ENCODE data around the gene HOXB1.
A peak's percentile ranks its signal among the peaks of the same experiment; 100 is the strongest.
"Not testable (repeated sequence)": the region's sequence is repeated elsewhere in the genome, so short reads cannot be mapped to it uniquely, and the experiment has no call there.

Gene HOXB1

DNA sequence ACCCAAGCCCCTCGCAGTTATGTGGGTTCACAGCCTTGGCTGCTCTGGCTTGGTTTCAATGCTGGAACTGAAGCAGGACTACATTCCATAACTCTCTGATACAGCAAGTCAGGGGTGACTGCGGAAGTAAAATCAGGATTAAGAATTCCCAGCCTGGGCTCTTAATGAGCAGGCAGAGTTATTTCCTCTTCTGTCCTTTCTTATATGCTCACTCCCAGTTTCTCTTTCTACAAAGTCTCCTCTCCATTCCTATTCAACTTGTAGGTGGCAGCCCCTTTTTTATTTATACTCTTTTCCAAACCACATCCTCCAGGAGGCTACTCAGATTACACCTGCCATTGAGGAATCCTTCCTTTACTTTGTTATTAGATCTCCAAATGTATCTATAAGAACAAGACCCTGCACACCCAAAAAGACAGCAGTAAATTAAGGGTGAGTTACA lies 40.3 kb downstream of the HOXB1 start:
- DNase-seq: no peak

- DNase-seq: no peak
These were observed 41.0 kb downstream of the HOXB1 start for GRCh38 chr17:48489781-48490180.

DNA sequence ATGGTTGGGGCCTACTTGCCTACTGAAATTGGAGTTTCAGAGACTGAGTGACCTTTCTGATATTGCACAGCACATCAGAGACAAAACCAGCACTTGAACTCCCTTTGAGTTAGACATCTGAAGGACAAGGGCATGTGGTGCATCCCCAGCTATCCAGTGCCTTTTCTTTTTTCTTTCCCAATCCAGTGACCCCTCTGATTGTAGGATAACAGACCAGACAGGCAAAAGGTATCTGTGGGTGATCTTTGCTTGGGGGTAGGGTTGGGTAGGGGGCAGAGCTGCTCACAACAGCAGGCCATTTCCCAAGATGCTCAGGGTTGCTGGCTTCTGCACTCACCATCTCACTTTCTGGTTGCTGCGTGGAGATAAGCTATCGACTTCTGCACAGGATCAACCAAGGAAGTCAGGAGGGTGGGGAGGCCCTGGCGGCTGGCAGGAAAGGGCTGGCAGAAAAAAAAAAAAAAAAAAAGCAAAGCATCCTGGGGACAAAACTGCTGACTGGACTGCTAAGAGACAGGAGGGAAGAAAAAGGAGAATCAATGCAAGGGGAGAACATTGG lies 42.2 kb downstream of the HOXB1 start:
- DNase-seq: no peak

DNA sequence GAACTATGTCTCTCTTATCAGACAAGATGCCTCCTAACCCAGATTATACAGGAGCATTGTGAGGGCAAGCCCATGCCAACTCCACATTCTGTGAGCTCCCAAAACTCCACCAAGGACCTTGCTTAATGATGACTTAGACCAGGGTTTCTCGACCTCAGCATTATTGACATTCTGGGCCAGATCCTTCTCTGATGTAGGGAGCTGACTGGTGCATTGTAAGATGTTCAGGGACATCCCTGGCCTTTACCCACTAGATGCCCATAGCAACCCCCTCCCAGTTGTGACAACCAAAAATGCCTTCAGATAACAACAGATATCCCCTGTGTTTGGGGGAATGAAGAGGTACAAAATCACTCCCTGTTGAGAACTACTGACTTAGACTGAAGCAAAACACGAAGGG lies 43.6 kb downstream of the HOXB1 start:
- no peak for DNase-seq

GRCh38 chr17:48486557-48486956 lies 44.3 kb downstream of the HOXB1 start:
- no peak for DNase-seq

GRCh38 chr17:48484850-48485249 lies 46.0 kb downstream of the HOXB1 start:
- no peak for DNase-seq

GRCh38 chr17:48484256-48484655 lies 46.6 kb downstream of the HOXB1 start:
- DNase-seq: no peak

DNA sequence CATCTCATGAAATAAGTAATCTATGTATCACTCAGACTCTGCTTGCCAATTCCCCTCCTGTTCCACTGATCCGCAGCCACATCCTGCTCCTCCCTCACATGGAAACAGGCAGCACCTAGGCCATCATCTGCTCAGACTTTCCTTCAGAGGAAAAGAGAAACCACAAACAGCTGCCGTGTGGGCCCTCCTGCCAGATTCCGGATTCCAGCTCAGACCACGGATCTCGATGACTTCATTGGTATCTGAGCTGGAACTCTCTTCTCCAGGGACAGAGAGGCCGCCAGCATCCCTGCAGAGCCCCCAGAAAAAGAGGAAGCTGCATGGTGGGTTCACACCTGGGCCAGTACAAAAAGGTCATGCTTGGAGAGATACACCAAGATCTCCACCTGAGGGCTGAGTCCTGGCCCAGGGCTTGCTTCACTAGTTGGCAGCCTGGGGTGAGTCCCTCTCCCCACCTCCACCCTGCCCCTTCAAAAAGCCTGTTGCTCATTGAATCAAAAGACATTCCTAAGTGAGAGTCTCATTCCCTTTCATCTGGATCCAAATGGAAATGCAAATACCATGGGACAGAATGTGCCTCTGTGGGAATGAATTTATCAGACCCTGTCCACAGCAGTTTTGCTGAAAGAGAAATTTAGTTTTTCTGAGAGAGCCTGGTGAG lies 47.2 kb downstream of the HOXB1 start:
- DNase-seq: peak; percentile 82

GRCh38 chr17:48483004-48483403 lies 47.8 kb downstream of the HOXB1 start:
- DNase-seq: no peak

- DNase-seq: not testable (repeated sequence)
These were observed 48.5 kb downstream of the HOXB1 start for GRCh38 chr17:48482301-48482700.

DNA sequence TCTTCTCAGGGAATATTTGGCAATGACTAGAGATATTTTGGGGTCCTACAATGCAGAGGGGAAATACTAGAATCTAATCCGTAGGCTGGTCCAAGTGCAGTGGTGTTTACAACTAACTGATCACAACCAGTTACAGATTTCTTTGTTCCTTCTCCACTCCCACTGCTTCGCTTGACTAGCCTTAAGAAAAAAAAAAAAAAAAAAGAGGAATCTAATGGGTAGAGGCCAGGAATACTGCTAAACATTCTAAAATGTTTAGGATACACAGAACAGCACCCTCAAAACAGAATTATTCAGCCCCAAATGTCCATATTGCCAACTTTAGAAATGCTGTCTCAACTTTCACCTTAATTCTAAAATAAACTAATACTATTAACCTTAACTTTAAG lies 51.8 kb downstream of the HOXB1 start:
- DNase-seq: no peak
